GM23338 (cell line): Measurements from ENCODE around the gene PPM1F. TPM values are rescaled to one million over a fixed set of nuclear protein-coding genes. Genes with fewer than 3 reads are reported as not detected.

Experiments
- ATAC-seq: fragments of 200-7000 bp; cut with Tn5 transposase; 3 replicates; pipeline ENCODE4 v1.9.1; 2020
- DNase-seq: peaks from one replicate; pipeline ENCODE4 v3.0.0-alpha.2; 2015; ENCODE audit warnings: low spot score
- H2AFZ ChIP-seq: fragments of 200-600 bp; sonication (generic); 2 replicates; pipeline ENCODE4 v1.8.0; 2016; ENCODE audit warnings: antibody characterized with exemption, mild to moderate bottlenecking, moderate library complexity
- H3F3A ChIP-seq: fragments of 200-600 bp; sonication (generic); replicated peaks from 2 replicates; pipeline ENCODE4 v1.8.0; 2017; ENCODE audit warnings: antibody characterized with exemption, mixed run types, low read depth
- H3K27ac ChIP-seq: fragments of 200-600 bp; sonication (generic); 2 replicates; pipeline ENCODE4 v1.6.1; 2016; ENCODE audit warnings: low read depth
- H3K27me3 ChIP-seq: fragments of 200-600 bp; sonication (generic); 2 replicates; pipeline ENCODE4 v1.8.0; 2016; ENCODE audit warnings: mild to moderate bottlenecking, mixed run types, moderate library complexity; ENCODE audit not compliant: insufficient read depth
- H3K36me3 ChIP-seq: fragments of 200-600 bp; sonication (generic); 2 replicates; pipeline ENCODE4 v1.8.0; 2016; ENCODE audit warnings: mild to moderate bottlenecking; ENCODE audit not compliant: insufficient read depth
- H3K4me1 ChIP-seq: fragments of 200-600 bp; sonication (generic); 2 replicates; pipeline ENCODE4 v1.8.0; 2016; ENCODE audit warnings: mild to moderate bottlenecking, moderate library complexity; ENCODE audit not compliant: insufficient read depth
- H3K4me2 ChIP-seq: fragments of 200-600 bp; sonication (generic); 2 replicates; pipeline ENCODE4 v1.7.1; 2017; ENCODE audit warnings: mixed run types
- H3K4me3 ChIP-seq: fragments of 200-600 bp; sonication (generic); 2 replicates; pipeline ENCODE4 v1.6.1; 2016; ENCODE audit warnings: mixed run types
- H3K79me2 ChIP-seq: fragments of 200-600 bp; sonication (generic); replicated peaks from 2 replicates; pipeline ENCODE4 v1.8.0; 2017; ENCODE audit warnings: mild to moderate bottlenecking; ENCODE audit not compliant: insufficient read depth
- H3K9me2 ChIP-seq: fragments of 200-600 bp; sonication (generic); 2 replicates; pipeline ENCODE4 v1.8.0; 2017; ENCODE audit not compliant: insufficient read depth
- H4K20me1 ChIP-seq: fragments of 200-600 bp; sonication (generic); replicated peaks from 2 replicates; pipeline ENCODE4 v1.8.0; 2017; ENCODE audit warnings: mild to moderate bottlenecking; ENCODE audit not compliant: insufficient read depth
- H3K27ac Mint-ChIP-seq: 2 replicates; pipeline ENCODE4 v1.8.0; 2020; ENCODE audit warnings: inconsistent platforms, mild to moderate bottlenecking, moderate library complexity, mixed read lengths
- H3K27me3 Mint-ChIP-seq: 3 replicates; pipeline ENCODE4 v1.8.0; 2022; ENCODE audit warnings: low read depth, mild to moderate bottlenecking, moderate library complexity, mixed read lengths, inconsistent platforms; ENCODE audit not compliant: insufficient read depth, poor library complexity
- H3K36me3 Mint-ChIP-seq: 3 replicates; pipeline ENCODE4 v1.8.0; 2021; ENCODE audit warnings: low read depth, mild to moderate bottlenecking, inconsistent platforms, moderate library complexity, mixed read lengths
- H3K4me1 Mint-ChIP-seq: 3 replicates; pipeline ENCODE4 v1.8.0; 2020; ENCODE audit warnings: mild to moderate bottlenecking, inconsistent platforms, mixed read lengths
- H3K4me3 Mint-ChIP-seq: 3 replicates; pipeline ENCODE4 v1.8.0; 2021; ENCODE audit warnings: moderate library complexity, mild to moderate bottlenecking, inconsistent platforms, mixed read lengths
- H3K9me3 Mint-ChIP-seq: 3 replicates; pipeline ENCODE4 v1.8.0; 2020; ENCODE audit warnings: moderate library complexity, mild to moderate bottlenecking, inconsistent platforms, mixed read lengths
- CREB1 ChIP-seq: fragments of 250-450 bp; sonication (Bioruptor Pico); IDR thresholded peaks from 2 replicates; pipeline ENCODE4 v1.5.0; 2020; ENCODE audit warnings: low read depth, mild to moderate bottlenecking, moderate library complexity
- CTCF ChIP-seq, 2 experiments: fragments of 200-600 bp in 1 of 2; sonication (generic) in 1 of 2; conservative IDR thresholded peaks; 2 replicates each; pipeline versions ENCODE4 v1.5.1 to v1.6.1; 2016 to 2017; ENCODE audit warnings: antibody characterized with exemption in 2 of 2, low read depth in 2 of 2, mild to moderate bottlenecking in 2 of 2, moderate library complexity in 1 of 2
- JUNB ChIP-seq: IDR thresholded peaks from one replicate; pipeline ENCODE4 v1.6.1; 2016; ENCODE audit warnings: antibody characterized with exemption; ENCODE audit not compliant: unreplicated experiment
- NANOG ChIP-seq: IDR thresholded peaks from 2 replicates; pipeline ENCODE4 v1.6.1; 2016; ENCODE audit warnings: antibody characterized with exemption, borderline replicate concordance
- REST ChIP-seq: IDR thresholded peaks from one replicate; pipeline ENCODE4 v1.6.1; 2018; ENCODE audit warnings: antibody characterized with exemption; ENCODE audit not compliant: unreplicated experiment
- STAT1 ChIP-seq: IDR thresholded peaks from one replicate; pipeline ENCODE4 v1.6.1; 2016; ENCODE audit warnings: antibody characterized with exemption; ENCODE audit not compliant: unreplicated experiment
- ZNF114 ChIP-seq: fragments of 250-450 bp; sonication (Bioruptor Pico); IDR thresholded peaks from 2 replicates; pipeline ENCODE4 v1.5.0; 2020; ENCODE audit warnings: mild to moderate bottlenecking, moderate library complexity
- ZNF331 ChIP-seq: fragments of 250-450 bp; sonication (Bioruptor Pico); IDR thresholded peaks from 2 replicates; pipeline ENCODE4 v1.5.0; 2020; ENCODE audit warnings: low read depth, mild to moderate bottlenecking, moderate library complexity
- polyA plus RNA-seq: library from polyadenylated mRNA; unstranded; fragments of >200 nt; fragmentation: Nextera tagmentation; extraction: Ambion mirVana; gene quantifications from 2 replicates; pipeline ENCODE4 v1.2.1, GENCODE V29; 2016
- total RNA-seq: library from RNA; depleted of rRNA; stranded (reverse); fragments of >200 nt; shearing (Covaris generic); gene quantifications from 2 replicates; pipeline ENCODE4 v1.2.3, GENCODE V29; 2014

Gene PPM1F
- total and polyA plus RNA-seq, 2 experiments from 2014 or later, result 7.1 to 29.3 TPM

GRCh38 chr22:21995660-21996059 lies 43.0 kb upstream of the PPM1F start (continued):
- TF ChIP-seq CTCF (conservative IDR thresholded peaks at IDR 0.05; ENCODE audit: low read depth in 2 of 2) (no peak), CREB1 (CRISPR knock-in tag) (no peak), ZNF331 (CRISPR knock-in tag) (no peak), ZNF114 (no peak)

GRCh38 chr22:21994881-21995444 lies 42.3 kb upstream of the PPM1F start:
- Histone ChIP-seq H3K27me3 (peaks cover 100% of the 10 kb centered on the region), H3K27ac (no peak overlapping the region), H3K4me1 (no peaks in the 10 kb centered on the region), H3K36me3 (no peaks in the 10 kb centered on the region), H3K79me2 (no peaks in the 10 kb centered on the region), H3F3A (no peaks in the 10 kb centered on the region), H2AFZ (no peak overlapping the region), H3K9me2 (no peaks in the 10 kb centered on the region), H3K4me3 (no peak overlapping the region), H3K4me2 (no peak overlapping the region), H4K20me1 (no peaks in the 10 kb centered on the region)
- ATAC-seq (no peak), DNase-seq (no peak)
- no peak overlapping the region for H3K4me3 Mint-ChIP-seq
- no peaks in the 10 kb centered on the region for H3K4me1 Mint-ChIP-seq
- TF ChIP-seq ZNF114, result no peak
- TF ChIP-seq STAT1, result no peak
- no peaks in the 10 kb centered on the region for H3K9me3 Mint-ChIP-seq
- no peaks in the 10 kb centered on the region; the same call in 2 of the 3 replicates for H3K36me3 Mint-ChIP-seq
- H3K27me3 Mint-ChIP-seq, result peaks cover 84% of the 10 kb centered on the region
- no peak overlapping the region for H3K27ac Mint-ChIP-seq

GRCh38 chr22:21992593-21993237 lies 40.1 kb upstream of the PPM1F start:
- H3K79me2 ChIP-seq, result no peaks in the 10 kb centered on the region
- H3K9me3 Mint-ChIP-seq, result no peaks in the 10 kb centered on the region
- H3K27ac ChIP-seq, result no peak overlapping the region
- no peaks in the 10 kb centered on the region for H3K4me1 Mint-ChIP-seq
- no peak overlapping the region for H3K4me3 ChIP-seq
- H3K4me1 ChIP-seq, result no peaks in the 10 kb centered on the region
- no peaks in the 10 kb centered on the region for H3K9me2 ChIP-seq
- no peaks in the 10 kb centered on the region; the same call in 2 of the 3 replicates for H3K36me3 Mint-ChIP-seq
- no peak overlapping the region for H2AFZ ChIP-seq
- no peaks in the 10 kb centered on the region for H3F3A ChIP-seq
- no peaks in the 10 kb centered on the region for H3K36me3 ChIP-seq
- ATAC-seq (no peak), DNase-seq (no peak)
- no peak overlapping the region for H3K27ac Mint-ChIP-seq
- H3K4me2 ChIP-seq, result no peak overlapping the region
- H4K20me1 ChIP-seq, result no peaks in the 10 kb centered on the region
- peaks cover 91% of the 10 kb centered on the region for H3K27me3 Mint-ChIP-seq
- peaks cover 100% of the 10 kb centered on the region for H3K27me3 ChIP-seq
- no peak overlapping the region for H3K4me3 Mint-ChIP-seq
- TF ChIP-seq NANOG (no peak), STAT1 (no peak), REST (no peak), ZNF114 (no peak), JUNB (no peak)
